Liver (tissue), 9 donors: Measurements from ENCODE around the gene DDI1. TPM values are rescaled to one million over a fixed set of nuclear protein-coding genes. Genes with fewer than 3 reads are reported as not detected.

ENCODE experiments used
- DNase-seq: peaks from one replicate; pipeline ENCODE4 v3.0.0-alpha.2; 2017; ENCODE audit warnings: low spot score
- H3K27ac ChIP-seq, 2 donors: one replicate each; pipeline ENCODE4 v1.7.0; 2013; ENCODE audit warnings: inconsistent platforms in 2 of 2, low read length in 2 of 2, control low read depth in 1 of 2, low read depth in 1 of 2, mild to moderate bottlenecking in 1 of 2
- H3K27me3 ChIP-seq, 4 donors: one replicate each; pipeline versions ENCODE4 v1.6.1 to v1.7.0; 2013; ENCODE audit warnings: low read length in 3 of 4, inconsistent platforms in 1 of 4, mild to moderate bottlenecking in 1 of 4, moderate library complexity in 1 of 4; ENCODE audit not compliant: control insufficient read depth in 4 of 4, insufficient read depth in 4 of 4
- H3K36me3 ChIP-seq, 4 donors: one replicate each; pipeline versions ENCODE4 v1.6.1 to v1.7.0; 2013; ENCODE audit warnings: low read length in 3 of 4, mild to moderate bottlenecking in 3 of 4, low read depth in 1 of 4, moderate library complexity in 1 of 4; ENCODE audit not compliant: control insufficient read depth in 4 of 4, insufficient read depth in 3 of 4
- H3K4me1 ChIP-seq, 4 donors: one replicate each; pipeline versions ENCODE4 v1.6.1 to v1.7.0; 2013; ENCODE audit warnings: low read length in 3 of 4, mild to moderate bottlenecking in 3 of 4, moderate library complexity in 1 of 4; ENCODE audit not compliant: control insufficient read depth in 4 of 4, insufficient read depth in 4 of 4
- H3K4me3 ChIP-seq, 3 donors: one replicate each; pipeline versions ENCODE4 v1.6.1 to v1.7.0; 2013; ENCODE audit warnings: low read length in 3 of 3, control low read depth in 1 of 3, low read depth in 1 of 3, mild to moderate bottlenecking in 1 of 3
- H3K9ac ChIP-seq, 2 donors: one replicate each; pipeline ENCODE4 v1.7.0; 2013; ENCODE audit warnings: low read length in 2 of 2, mild to moderate bottlenecking in 2 of 2, moderate library complexity in 2 of 2, control low read depth in 1 of 2, low read depth in 1 of 2
- H3K9me3 ChIP-seq, 4 donors: one replicate each; pipeline versions ENCODE4 v1.6.1 to v1.7.0; 2013; ENCODE audit warnings: low read length in 3 of 4; ENCODE audit not compliant: control insufficient read depth in 4 of 4
- ATF3 ChIP-seq: IDR thresholded peaks from 2 replicates; pipeline ENCODE4 v1.6.1; 2016; ENCODE audit warnings: antibody characterized with exemption
- CTCF ChIP-seq: fragments of 150-350 bp; IDR thresholded peaks from 2 replicates; pipeline ENCODE4 v1.5.1; 2017; ENCODE audit warnings: improper control_type of control experiment, low read depth, low read length; ENCODE audit not compliant: missing input control
- EGR1 ChIP-seq, 2 donors: IDR thresholded peaks; 2 replicates each; pipeline ENCODE4 v1.6.1; 2016 to 2018; ENCODE audit warnings: antibody characterized with exemption in 2 of 2, low read depth in 2 of 2
- FOXA1 ChIP-seq: IDR thresholded peaks from 2 replicates; pipeline ENCODE4 v1.6.1; 2016; ENCODE audit warnings: antibody characterized with exemption
- FOXA2 ChIP-seq: IDR thresholded peaks from 2 replicates; pipeline ENCODE4 v1.6.1; 2016; ENCODE audit warnings: antibody characterized with exemption
- GABPA ChIP-seq, 2 donors: IDR thresholded peaks in 1 of 2; conservative IDR thresholded peaks in 1 of 2; 2 replicates each; pipeline ENCODE4 v1.6.1; 2016; ENCODE audit warnings: antibody characterized with exemption in 2 of 2, mild to moderate bottlenecking in 1 of 2, moderate library complexity in 1 of 2
- HNF4A ChIP-seq, 2 donors: conservative IDR thresholded peaks; 2 replicates each; pipeline ENCODE4 v1.6.1; 2016; ENCODE audit warnings: antibody characterized with exemption in 2 of 2, mild to moderate bottlenecking in 2 of 2
- HNF4G ChIP-seq: IDR thresholded peaks from 2 replicates; pipeline ENCODE4 v1.6.1; 2016; ENCODE audit warnings: antibody characterized with exemption
- JUND ChIP-seq, 2 donors: IDR thresholded peaks; 2 replicates each; pipeline ENCODE4 v1.6.1; 2016; ENCODE audit warnings: antibody characterized with exemption in 2 of 2
- MAX ChIP-seq: IDR thresholded peaks from 2 replicates; pipeline ENCODE4 v1.6.1; 2016; ENCODE audit warnings: antibody characterized with exemption
- NR2F2 ChIP-seq: IDR thresholded peaks from 2 replicates; pipeline ENCODE4 v1.6.1; 2016; ENCODE audit warnings: antibody characterized with exemption
- REST ChIP-seq: IDR thresholded peaks from 2 replicates; pipeline ENCODE4 v1.6.1; 2016; ENCODE audit warnings: antibody characterized with exemption, mild to moderate bottlenecking
- RXRA ChIP-seq, 2 donors: IDR thresholded peaks; 2 replicates each; pipeline ENCODE4 v1.6.1; 2017 to 2018; ENCODE audit warnings: antibody characterized with exemption in 2 of 2, mild to moderate bottlenecking in 1 of 2
- SP1 ChIP-seq: IDR thresholded peaks from 2 replicates; pipeline ENCODE4 v1.6.1; 2018; ENCODE audit warnings: antibody characterized with exemption, mild to moderate bottlenecking
- TAF1 ChIP-seq: conservative IDR thresholded peaks from 2 replicates; pipeline ENCODE4 v1.6.1; 2016; ENCODE audit warnings: antibody characterized with exemption, mild to moderate bottlenecking
- YY1 ChIP-seq: IDR thresholded peaks from 2 replicates; pipeline ENCODE4 v1.6.1; 2016; ENCODE audit warnings: antibody characterized with exemption, mild to moderate bottlenecking
- ZBTB33 ChIP-seq: IDR thresholded peaks from 2 replicates; pipeline ENCODE4 v1.6.1; 2016; ENCODE audit warnings: antibody characterized with exemption
- WGBS: extraction: QIAGEN DNeasy Blood & Tissue Kit; methylation state at CpG from one replicate; pipeline ENCODE4 v1.1.7; 2013; 5-methylcytosine and 5-hydroxymethylcytosine counted together
- polyA plus RNA-seq, 2 donors: library from polyadenylated mRNA; stranded (reverse) in 1 of 2; unstranded in 1 of 2; fragments of 200-250 nt in 1 of 2; fragments of >200 nt in 1 of 2; fragmentation: Nextera tagmentation in 1 of 2; extraction: Ambion mirVana in 1 of 2; gene quantifications; one replicate each; pipeline versions ENCODE4 v1.2.1 to v1.2.3, GENCODE V29; 2013 to 2015
- total RNA-seq, 2 donors: library from RNA; depleted of rRNA; stranded (reverse); fragments of >200 nt; gene quantifications; one replicate each; pipeline ENCODE4 v1.2.3, GENCODE V29; 2014
- donor health status: healthy.
- donor health status: healthy.
- donor health status: healthy.
- donor health status: healthy.
- donor health status: healthy.

DDI1 gene
- total and polyA plus RNA-seq, 4 donors: 0.07 TPM; not detected in 3

- Histone ChIP-seq H3K36me3 (no peaks in the 10 kb centered on the region), H3K27me3 (no peaks in the 10 kb centered on the region), H3K9me3 (no peaks in the 10 kb centered on the region), H3K27ac (no peak overlapping the region), H3K4me1 (no peaks in the 10 kb centered on the region), H3K9ac (no peak overlapping the region), H3K4me3 (no peak overlapping the region)
- DNase-seq: no peak
- WGBS: 86% methylated on average over 2 of the region's 2 CpGs
- TF ChIP-seq HNF4G (no peak), TAF1 (no peak), MAX (no peak), FOXA2 (no peak), ATF3 (no peak), CTCF (no peak), ZBTB33 (no peak), SP1 (no peak), HNF4A (conservative IDR thresholded peaks at IDR 0.05) (no peak), GABPA (IDR thresholded peaks at IDR 0.05 in 1 of 2, conservative IDR thresholded peaks at IDR 0.05 in 1 of 2) (no peak), RXRA (IDR thresholded peaks at IDR 0.05) (no peak)
Measured at GRCh38 chr11:104024572-104024971, 11.9 kb upstream of the DDI1 start.

GRCh38 chr11:104028476-104029263 is 7.8 kb upstream of the DDI1 start:
- WGBS: 53% methylated on average over 3 of the region's 3 CpGs
- no peak for DNase-seq
- no peak for TF ChIP-seq SP1
- TF ChIP-seq YY1: no peak
- no peak for TF ChIP-seq FOXA2
- no peak for TF ChIP-seq REST
- TF ChIP-seq JUND (IDR thresholded peaks at IDR 0.05): no peak
- TF ChIP-seq EGR1 (IDR thresholded peaks at IDR 0.05; ENCODE audit: low read depth in 2 of 2): no peak
- no peak for TF ChIP-seq ATF3
- TF ChIP-seq TAF1: no peak
- TF ChIP-seq FOXA1: no peak
- TF ChIP-seq RXRA (IDR thresholded peaks at IDR 0.05): no peak
- no peak for TF ChIP-seq MAX
- TF ChIP-seq CTCF: no peak
- TF ChIP-seq HNF4G: no peak
- no peak for TF ChIP-seq ZBTB33
- no peak for TF ChIP-seq HNF4A (conservative IDR thresholded peaks at IDR 0.05)
- TF ChIP-seq NR2F2: no peak

More at GRCh38 chr11:104028476-104029263, 7.8 kb upstream of the DDI1 start:
- Histone ChIP-seq H3K27ac (no peak overlapping the region), H3K36me3 (no peaks in the 10 kb centered on the region), H3K4me3 (no peak overlapping the region), H3K27me3 (no peaks in the 10 kb centered on the region), H3K9me3 (no peaks in the 10 kb centered on the region), H3K9ac (no peak overlapping the region), H3K4me1 (no peaks in the 10 kb centered on the region)
